22Rv1 (cell line): ENCODE results near the gene TNRC18.

ENCODE experiments used
- ZFX ChIP-seq: fragments of 450-650 bp; IDR thresholded peaks from 2 replicates; pipeline ENCODE4 v1.6.1; 2017; ENCODE audit warnings: antibody characterized with exemption, borderline replicate concordance
- TF ChIP-seq, protein P1 (sequence below): fragments of 450-650 bp; IDR thresholded peaks from 2 replicates; pipeline ENCODE4 v1.5.1; 2017; ENCODE audit warnings: mild to moderate bottlenecking

DNA sequence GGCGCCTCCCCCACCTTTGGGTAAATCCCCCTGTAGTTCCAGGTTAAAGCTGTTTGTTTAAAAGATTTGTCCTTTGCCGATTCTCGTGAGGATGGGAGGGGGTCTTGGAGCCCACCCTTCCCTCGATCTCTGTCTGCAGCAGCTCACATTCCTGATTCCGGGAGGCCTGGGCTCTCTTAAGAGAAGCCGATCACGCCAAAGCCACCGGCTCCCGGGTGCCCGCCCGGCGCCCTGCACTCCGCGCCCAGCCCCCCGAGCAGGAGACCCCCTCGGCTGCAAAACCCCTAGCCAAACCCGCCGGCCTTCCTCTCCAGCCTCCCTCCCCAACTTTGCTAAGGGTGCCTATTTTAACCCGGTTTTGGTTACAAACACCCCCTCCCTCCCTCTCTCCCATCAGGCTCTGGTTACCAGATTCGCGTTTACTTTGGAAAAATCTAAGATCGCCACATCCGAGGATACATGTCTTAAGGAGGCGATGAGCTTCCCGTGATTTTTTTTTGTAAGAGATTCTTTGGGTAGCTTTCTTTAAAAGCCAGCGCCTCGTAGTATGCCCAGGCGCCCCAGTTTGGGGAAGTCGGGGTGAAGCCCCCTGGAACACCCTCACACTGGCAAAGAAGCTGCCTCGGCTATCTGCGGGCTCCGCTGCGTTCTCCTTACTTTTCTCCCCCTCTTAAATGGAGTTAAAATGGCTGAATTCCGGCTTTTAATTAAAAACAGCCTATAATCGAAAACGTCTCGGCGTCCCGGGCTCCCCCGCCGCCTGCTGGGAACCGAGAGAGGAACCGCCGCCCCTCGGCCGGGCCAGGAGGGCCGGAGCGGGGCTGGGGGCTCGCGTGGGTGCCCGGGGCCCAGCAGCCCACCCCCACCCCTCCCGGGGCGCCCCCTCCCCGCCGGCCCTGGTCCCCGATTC is 983 bp downstream of the TNRC18 start:
- TF ChIP-seq, protein P1, sequence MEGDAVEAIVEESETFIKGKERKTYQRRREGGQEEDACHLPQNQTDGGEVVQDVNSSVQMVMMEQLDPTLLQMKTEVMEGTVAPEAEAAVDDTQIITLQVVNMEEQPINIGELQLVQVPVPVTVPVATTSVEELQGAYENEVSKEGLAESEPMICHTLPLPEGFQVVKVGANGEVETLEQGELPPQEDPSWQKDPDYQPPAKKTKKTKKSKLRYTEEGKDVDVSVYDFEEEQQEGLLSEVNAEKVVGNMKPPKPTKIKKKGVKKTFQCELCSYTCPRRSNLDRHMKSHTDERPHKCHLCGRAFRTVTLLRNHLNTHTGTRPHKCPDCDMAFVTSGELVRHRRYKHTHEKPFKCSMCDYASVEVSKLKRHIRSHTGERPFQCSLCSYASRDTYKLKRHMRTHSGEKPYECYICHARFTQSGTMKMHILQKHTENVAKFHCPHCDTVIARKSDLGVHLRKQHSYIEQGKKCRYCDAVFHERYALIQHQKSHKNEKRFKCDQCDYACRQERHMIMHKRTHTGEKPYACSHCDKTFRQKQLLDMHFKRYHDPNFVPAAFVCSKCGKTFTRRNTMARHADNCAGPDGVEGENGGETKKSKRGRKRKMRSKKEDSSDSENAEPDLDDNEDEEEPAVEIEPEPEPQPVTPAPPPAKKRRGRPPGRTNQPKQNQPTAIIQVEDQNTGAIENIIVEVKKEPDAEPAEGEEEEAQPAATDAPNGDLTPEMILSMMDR, result no peak
- TF ChIP-seq ZFX, result no peak
